Measurements from ENCODE around the gene KANK4. TPM values are rescaled to one million over a fixed set of nuclear protein-coding genes. Genes with fewer than 3 reads are reported as not detected.

Gene KANK4
- total and polyA plus RNA-seq, 2 of the 8 experiments (the other 6 are each of a cell fraction or from before 2014, with no cell fraction given), result 0.22 to 0.26 TPM

GRCh38 chr1:62213075-62213914, 105.9 kb downstream of the KANK4 start:
- no peaks in the 10 kb centered on the region for H3K4me1 ChIP-seq (replicated peaks in 1 of 4; ENCODE audit: control insufficient read depth in 3 of 4, insufficient read depth in 4 of 4, low read length in 3 of 4)
- H3K9ac ChIP-seq (replicated peaks in 1 of 4; ENCODE audit: extremely low read depth in 1 of 4, low read depth in 3 of 4, low read length in 3 of 4), result no peak overlapping the region
- no peak overlapping the region for H2AFZ ChIP-seq (ENCODE audit: low read length)
- peak; percentile 76 for FAIRE-seq
- no peak overlapping the region for H2BK12ac ChIP-seq (ENCODE audit: low read depth, low read length)
- no peak overlapping the region for H2BK20ac ChIP-seq (ENCODE audit: low read length)
- H3K79me2 ChIP-seq (ENCODE audit: control insufficient read depth in 1 of 2, insufficient read depth in 2 of 2, low read length in 2 of 2), result peaks cover 0 to 25% of the 10 kb centered on the region in 2 experiments; a peak in 1 of 4 replicates
- H3K23ac ChIP-seq (ENCODE audit: insufficient read length), result no peak overlapping the region
- peaks cover 4 to 8% of the 10 kb centered on the region in 2 experiments for H4K20me1 ChIP-seq (replicated peaks in 1 of 2; ENCODE audit: control insufficient read depth in 1 of 2, insufficient read depth in 2 of 2, low read length in 2 of 2)
- peak; percentile 69 for TF ChIP-seq POLR2AphosphoS5 (IDR thresholded peaks at IDR 0.05; ENCODE audit: low read depth, low read length)
- TF ChIP-seq E2F6 (IDR thresholded peaks at IDR 0.05), result 0 out of 2 replicates have a peak, but pooled peaks have one; percentile 29
- no peak for TF ChIP-seq POU5F1 (IDR thresholded peaks at IDR 0.05; ENCODE audit: low read depth, low read length)
- peak; percentile 48 to 88 for TF ChIP-seq POLR2A (IDR thresholded peaks at IDR 0.05; ENCODE audit: control extremely low read depth in 1 of 2, low read depth in 2 of 2, low read length in 2 of 2)
- peak; percentile 28 for TF ChIP-seq MAX (IDR thresholded peaks at IDR 0.05)
- 0 out of 2 replicates have a peak, but pooled peaks have one; percentile 10 for TF ChIP-seq KDM1A (IDR thresholded peaks at IDR 0.05; ENCODE audit: borderline replicate concordance, low read length)
- TF ChIP-seq FOSL1 (IDR thresholded peaks at IDR 0.05; ENCODE audit: insufficient read depth, low read depth, low read length), result no peak
- TF ChIP-seq KDM4A (IDR thresholded peaks at IDR 0.05; ENCODE audit: low read depth, low read length, severe bottlenecking), result no peak
- 68% methylated on average over 6 of the region's 6 CpGs; no CpG with 5 or more reads in 1 of the 2 experiments for WGBS, 2 experiments (ENCODE audit: extremely low coverage in 1 of 2, insufficient coverage in 1 of 2, insufficient read length in 1 of 2, insufficient replicate concordance in 2 of 2, low coverage in 1 of 2, low lambda C conversion rate in 2 of 2, missing lambda C conversion rate in 1 of 2)
- H4K5ac ChIP-seq (ENCODE audit: insufficient read length, low read depth, low read length), result no peak overlapping the region
- H2BK5ac ChIP-seq (ENCODE audit: low read depth, low read length), result no peak overlapping the region
- no peak overlapping the region for H3K4me2 ChIP-seq (ENCODE audit: insufficient read depth in 1 of 2, low read depth in 2 of 2, low read length in 2 of 2)
- H4K91ac ChIP-seq (replicated peaks; ENCODE audit: insufficient read length, low read length), result no peak overlapping the region
- no peak overlapping the region for H3K27ac ChIP-seq (ENCODE audit: low read depth, low read length)
- no peaks in the 10 kb centered on the region for H3K27me3 ChIP-seq (replicated peaks in 1 of 4; ENCODE audit: control insufficient read depth in 3 of 4, extremely low read depth in 1 of 4, insufficient read depth in 3 of 4, low read length in 3 of 4)
- no peaks in the 10 kb centered on the region for H3K79me1 ChIP-seq (ENCODE audit: low read depth, low read length)
- H3K18ac ChIP-seq (ENCODE audit: extremely low read depth, low read length), result no peak overlapping the region
- DNase-seq (ENCODE audit: low read depth in 1 of 2, low spot score in 2 of 2), result no peak
- H4K8ac ChIP-seq (ENCODE audit: extremely low read depth, insufficient read depth, low read length), result no peak overlapping the region
- H3K9me3 ChIP-seq (ENCODE audit: insufficient read depth in 2 of 2, low read depth in 1 of 2, low read length in 1 of 2), result peaks cover 0 to 9% of the 10 kb centered on the region in 2 experiments; a peak in 2 of 4 replicates
- no peak overlapping the region for H2AK5ac ChIP-seq (ENCODE audit: low read depth, low read length)
- no peak overlapping the region for H2BK120ac ChIP-seq (replicated peaks; ENCODE audit: low read depth, low read length)
- CTCF ChIA-PET (ENCODE audit: partially characterized antibody), result interaction anchor here (1.0 to 1.2 kb wide), 3 partner anchors 38 to 193 kb away, joined by 3 to 9 read pairs (median 3); no protein-coding TSS in a partner anchor
- no peak overlapping the region for H2BK15ac ChIP-seq (ENCODE audit: low read length)
- POLR2A ChIA-PET (ENCODE audit: partially characterized antibody), result interaction anchor here (0.6 to 26.8 kb wide), 34 partner anchors 13 to 199 kb away, joined by 3 to 1232 read pairs (median 4); partner anchors contain the start of genes KANK4 and L1TD1
- H3K4me3 ChIP-seq (ENCODE audit: extremely low read depth in 1 of 4, insufficient read depth in 2 of 4, low read depth in 3 of 4, low read length in 4 of 4), result no peak overlapping the region
- no peak overlapping the region for H3K4ac ChIP-seq (replicated peaks; ENCODE audit: insufficient read length, low read depth, low read length)
- peaks cover 12 to 52% (median 36%) of the 10 kb centered on the region in 4 experiments for H3K36me3 ChIP-seq (ENCODE audit: control insufficient read depth in 2 of 4, insufficient read depth in 4 of 4, low read length in 3 of 4)
- H3K23me2 ChIP-seq (ENCODE audit: low read depth, low read length), result no peaks in the 10 kb centered on the region
- H3K56ac ChIP-seq (replicated peaks; ENCODE audit: insufficient read length, low read depth, low read length), result no peak overlapping the region
- no peak overlapping the region for H3K14ac ChIP-seq (ENCODE audit: insufficient read length)

Data from H1 (cell line).